ENCODE measurements around the gene XPO4.
"Not testable (repeated sequence)": the region's sequence is repeated elsewhere in the genome, so short reads cannot be mapped to it uniquely, and the experiment has no call there.

XPO4 gene

GRCh38 chr13:20901668-20902437 lies 693 bp downstream of the XPO4 start:
- in situ Hi-C loops (cut with MboI; ENCODE audit: low sequenced_read_pairs), result loop anchor here (25.0 kb wide), 1 partner anchor 715 kb away; the partner anchor contains the start of gene GJB2

- in situ Hi-C loops (cut with MboI; ENCODE audit: low sequenced_read_pairs), result no loop called here
Measured at GRCh38 chr13:20894245-20894644, 8.3 kb downstream of the XPO4 start.

- in situ Hi-C loops (cut with MboI; ENCODE audit: low sequenced_read_pairs), result no loop called here
Measured at GRCh38 chr13:20891768-20892167, 10.8 kb downstream of the XPO4 start.

GRCh38 chr13:20891034-20891433 lies 11.5 kb downstream of the XPO4 start:
- in situ Hi-C loops (cut with MboI; ENCODE audit: low sequenced_read_pairs), result no loop called here

- in situ Hi-C loops (cut with MboI; ENCODE audit: low sequenced_read_pairs), result not testable (repeated sequence)
Measured at GRCh38 chr13:20890540-20890939, 12.0 kb downstream of the XPO4 start.

- in situ Hi-C loops (cut with MboI; ENCODE audit: low sequenced_read_pairs), result no loop called here
Measured at GRCh38 chr13:20882206-20882605, 20.3 kb downstream of the XPO4 start.

GRCh38 chr13:20877902-20878301 lies 24.6 kb downstream of the XPO4 start:
- in situ Hi-C loops (cut with MboI; ENCODE audit: low sequenced_read_pairs), result no loop called here

- in situ Hi-C loops (cut with MboI; ENCODE audit: low sequenced_read_pairs), result not testable (repeated sequence)
Measured at GRCh38 chr13:20876802-20877201, 25.7 kb downstream of the XPO4 start.

- in situ Hi-C loops (cut with MboI; ENCODE audit: low sequenced_read_pairs), result not testable (repeated sequence)
Measured at GRCh38 chr13:20874439-20874838, 28.1 kb downstream of the XPO4 start.

- in situ Hi-C loops (cut with MboI; ENCODE audit: low sequenced_read_pairs), result no loop called here
Measured at GRCh38 chr13:20873348-20873747, 29.2 kb downstream of the XPO4 start.

- in situ Hi-C loops (cut with MboI; ENCODE audit: low sequenced_read_pairs), result no loop called here
Measured at GRCh38 chr13:20870829-20871228, 31.7 kb downstream of the XPO4 start.

GRCh38 chr13:20869540-20869939 lies 33.0 kb downstream of the XPO4 start:
- in situ Hi-C loops (cut with MboI; ENCODE audit: low sequenced_read_pairs), result no loop called here

- in situ Hi-C loops (cut with MboI; ENCODE audit: low sequenced_read_pairs), result no loop called here
Measured at GRCh38 chr13:20867408-20867807, 35.1 kb downstream of the XPO4 start.

- in situ Hi-C loops (cut with MboI; ENCODE audit: low sequenced_read_pairs), result not testable (repeated sequence)
Measured at GRCh38 chr13:20861666-20862065, 40.9 kb downstream of the XPO4 start.

GRCh38 chr13:20860844-20861243 lies 41.7 kb downstream of the XPO4 start:
- in situ Hi-C loops (cut with MboI; ENCODE audit: low sequenced_read_pairs), result no loop called here

GRCh38 chr13:20856650-20857049 lies 45.9 kb downstream of the XPO4 start:
- in situ Hi-C loops (cut with MboI; ENCODE audit: low sequenced_read_pairs), result no loop called here

- in situ Hi-C loops (cut with MboI; ENCODE audit: low sequenced_read_pairs), result no loop called here
Measured at GRCh38 chr13:20851844-20852402, 50.6 kb downstream of the XPO4 start.

- in situ Hi-C loops (cut with MboI; ENCODE audit: low sequenced_read_pairs), result no loop called here
Measured at GRCh38 chr13:20848944-20849343, 53.6 kb downstream of the XPO4 start.

GRCh38 chr13:20848203-20848602 lies 54.3 kb downstream of the XPO4 start:
- in situ Hi-C loops (cut with MboI; ENCODE audit: low sequenced_read_pairs), result no loop called here

GRCh38 chr13:20847296-20847695 lies 55.2 kb downstream of the XPO4 start:
- in situ Hi-C loops (cut with MboI; ENCODE audit: low sequenced_read_pairs), result no loop called here

- in situ Hi-C loops (cut with MboI; ENCODE audit: low sequenced_read_pairs), result no loop called here
Measured at GRCh38 chr13:20843166-20843565, 59.4 kb downstream of the XPO4 start.

GRCh38 chr13:20840568-20840967 lies 62.0 kb downstream of the XPO4 start:
- in situ Hi-C loops (cut with MboI; ENCODE audit: low sequenced_read_pairs), result no loop called here

All from HL-60/S4 treated with retinoic acid at 250 ng/mL for 4 days and 3 days (cell line).